NCI-H2196 (cell line): Measurements from ENCODE around the gene CYP4V2.
"Not testable (repeated sequence)": the region's sequence is repeated elsewhere in the genome, so short reads cannot be mapped to it uniquely, and the experiment has no call there.

Experiments
- DNase-seq: peaks from one replicate; lab custom pipeline; 2025; ENCODE audit not compliant: unreplicated experiment; lab: John Stamatoyannopoulos, UW

Gene CYP4V2

GRCh38 chr4:186227744-186228513, 36.6 kb downstream of the CYP4V2 start:
- no peak for DNase-seq

GRCh38 chr4:186228514-186228894, 37.1 kb downstream of the CYP4V2 start:
- DNase-seq, result no peak

GRCh38 chr4:186234367-186234766, 43.0 kb downstream of the CYP4V2 start:
- DNase-seq, result no peak

GRCh38 chr4:186236126-186236525, 44.8 kb downstream of the CYP4V2 start:
- DNase-seq, result no peak

- DNase-seq, result no peak
Measured at GRCh38 chr4:186240452-186240847, 49.1 kb downstream of the CYP4V2 start.

GRCh38 chr4:186240848-186241491, 49.6 kb downstream of the CYP4V2 start:
- DNase-seq, result no peak

GRCh38 chr4:186241616-186242015, 50.2 kb downstream of the CYP4V2 start:
- DNase-seq, result no peak

GRCh38 chr4:186242031-186242430, 50.7 kb downstream of the CYP4V2 start:
- DNase-seq, result not testable (repeated sequence)

- DNase-seq, result no peak
Measured at GRCh38 chr4:186243331-186243730, 52.0 kb downstream of the CYP4V2 start.

- DNase-seq, result no peak
Measured at GRCh38 chr4:186244835-186245234, 53.5 kb downstream of the CYP4V2 start.

- DNase-seq, result not testable (repeated sequence)
Measured at GRCh38 chr4:186247062-186247752, 55.8 kb downstream of the CYP4V2 start.

GRCh38 chr4:186248643-186249042, 57.3 kb downstream of the CYP4V2 start:
- no peak for DNase-seq

- DNase-seq, result no peak
Measured at GRCh38 chr4:186249785-186250754, 58.7 kb downstream of the CYP4V2 start.

GRCh38 chr4:186250760-186251159, 59.4 kb downstream of the CYP4V2 start:
- DNase-seq, result no peak

GRCh38 chr4:186255122-186255521, 63.8 kb downstream of the CYP4V2 start:
- no peak for DNase-seq

GRCh38 chr4:186258216-186258811, 66.9 kb downstream of the CYP4V2 start:
- DNase-seq, result no peak

- no peak for DNase-seq
Measured at GRCh38 chr4:186260117-186260503, 68.7 kb downstream of the CYP4V2 start.
